Fibroblast of the aortic adventitia (primary cell): ENCODE data around the gene C2CD2L. TPM values are rescaled to one million over a fixed set of nuclear protein-coding genes. Genes with fewer than 3 reads are reported as not detected.

Experiments
- DNase-seq: peaks from one replicate; pipeline ENCODE4 v3.0.0-alpha.2; 2010; ENCODE audit warnings: low read depth
- H3K4me3 ChIP-seq: 2 replicates; pipeline ENCODE4 v1.5.1; 2011; ENCODE audit warnings: low read depth, mild to moderate bottlenecking, control low read depth, low read length, moderate library complexity
- CTCF ChIP-seq: IDR thresholded peaks from 2 replicates; pipeline ENCODE4 v1.5.1; 2011; ENCODE audit warnings: mild to moderate bottlenecking, low read length, control low read depth, inconsistent platforms; ENCODE audit not compliant: insufficient read depth
- total RNA-seq: library from RNA; depleted of rRNA; stranded (reverse); fragments of >200 nt; gene quantifications from 2 replicates; pipeline ENCODE4 v1.2.3, GENCODE V29; 2012; ENCODE audit warnings: low replicate concordance

C2CD2L gene
- total RNA-seq, 1 donor: 4.9 TPM

GRCh38 chr11:119110439-119110838 is 3.3 kb downstream of the C2CD2L start:
- TF ChIP-seq CTCF: no peak
- DNase-seq: no peak
- H3K4me3 ChIP-seq: no peak overlapping the region

DNA sequence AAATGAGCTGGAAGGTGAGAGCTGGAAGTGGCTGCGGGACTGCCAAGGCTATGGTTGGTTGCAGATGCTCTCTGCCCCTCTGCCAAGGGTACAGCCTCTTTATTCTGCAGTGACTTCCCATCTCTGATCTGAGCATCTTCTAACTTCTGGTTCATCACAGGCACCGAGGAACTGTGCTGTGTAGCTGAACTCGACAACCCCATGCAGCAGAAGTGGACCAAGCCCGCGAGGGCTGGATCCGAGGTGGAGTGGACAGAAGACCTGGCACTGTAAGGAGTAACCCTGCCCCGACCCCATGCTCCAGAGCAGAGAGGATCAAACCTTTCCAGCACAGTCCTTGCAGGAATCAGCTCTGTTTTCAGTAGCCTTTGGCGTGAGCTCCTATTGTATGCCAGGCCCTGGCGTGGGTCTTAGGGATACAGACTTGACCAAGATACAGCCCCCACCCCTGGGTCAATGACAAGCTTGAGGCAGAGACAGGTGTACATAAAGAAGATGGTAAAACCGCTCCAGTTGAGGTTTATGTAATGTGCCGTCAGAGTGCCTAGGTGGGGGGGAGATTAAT is 4.3 kb downstream of the C2CD2L start:
- no peak for TF ChIP-seq CTCF
- no peak for DNase-seq
- H3K4me3 ChIP-seq: no peak overlapping the region

DNA sequence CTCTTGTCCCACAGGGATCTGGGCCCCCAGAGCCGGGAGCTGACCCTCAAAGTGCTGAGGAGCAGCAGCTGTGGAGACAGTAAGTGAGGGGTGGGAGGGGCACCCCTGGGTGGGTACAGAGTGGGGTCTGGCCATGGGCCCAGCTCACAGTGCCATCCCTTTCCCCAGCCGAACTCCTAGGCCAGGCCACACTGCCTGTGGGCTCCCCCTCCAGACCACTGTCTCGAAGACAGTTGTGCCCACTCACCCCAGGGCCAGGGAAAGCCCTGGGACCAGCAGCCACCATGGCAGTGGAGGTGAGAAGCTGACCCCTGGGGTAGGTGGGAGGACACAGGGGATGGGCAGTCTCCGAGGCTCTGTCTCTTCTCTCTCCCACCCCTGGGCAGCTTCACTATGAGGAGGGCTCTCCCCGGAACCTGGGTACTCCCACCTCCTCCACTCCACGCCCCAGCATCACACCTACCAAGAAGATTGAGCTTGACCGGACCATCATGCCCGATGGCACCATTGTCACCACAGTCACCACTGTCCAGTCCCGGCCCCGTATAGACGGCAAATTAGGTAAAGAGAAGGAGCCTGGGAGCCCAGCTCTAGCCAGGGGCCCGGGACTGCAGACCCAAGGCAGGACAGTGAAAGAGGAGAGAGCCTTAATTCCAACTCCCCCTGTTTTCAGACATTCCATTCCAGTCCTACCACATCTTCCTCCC is 5.3 kb downstream of the C2CD2L start:
- no peak overlapping the region for H3K4me3 ChIP-seq
- DNase-seq: no peak
- TF ChIP-seq CTCF: no peak

GRCh38 chr11:119113716-119114115 is 6.6 kb downstream of the C2CD2L start:
- no peak overlapping the region for H3K4me3 ChIP-seq
- no peak for DNase-seq
- no peak for TF ChIP-seq CTCF

- H3K4me3 ChIP-seq: no peak overlapping the region
- no peak for DNase-seq
- no peak for TF ChIP-seq CTCF
Observed at GRCh38 chr11:119114351-119114750, 7.2 kb downstream of the C2CD2L start.

GRCh38 chr11:119115484-119116234 is 8.5 kb downstream of the C2CD2L start:
- DNase-seq: no peak
- H3K4me3 ChIP-seq: no peak overlapping the region
- TF ChIP-seq CTCF: no peak
